SK-N-SH treated with all-trans-retinoic acid at 6 μM for 48 hours (cell line): ENCODE data around the gene CEP57L1.

Experiments used
- ATAC-seq: fragments of 200-7000 bp; cut with Tn5 transposase; 3 replicates; pipeline ENCODE4 v1.9.1; 2020; ENCODE audit warnings: mild to moderate bottlenecking, moderate library complexity
- ARNTL ChIP-seq: fragments of 450-650 bp; formaldehyde crosslinking; IDR thresholded peaks from 2 replicates; pipeline ENCODE4 v1.5.0; 2020; ENCODE audit warnings: low read depth, mild to moderate bottlenecking, moderate library complexity, borderline replicate concordance
- BACH2 ChIP-seq: fragments of 250-450 bp; sonication (Bioruptor Pico); IDR thresholded peaks from 2 replicates; pipeline ENCODE4 v1.9.0; 2021; ENCODE audit warnings: mild to moderate bottlenecking, borderline replicate concordance
- CREB5 ChIP-seq: fragments of 250-450 bp; sonication (Bioruptor Pico); IDR thresholded peaks from 2 replicates; pipeline ENCODE4 v1.5.1; 2020; ENCODE audit warnings: low read depth, mild to moderate bottlenecking, moderate library complexity
- CSDC2 ChIP-seq: fragments of 250-450 bp; sonication (Bioruptor Pico); IDR thresholded peaks from 2 replicates; pipeline ENCODE4 v1.5.0; 2020; ENCODE audit warnings: mild to moderate bottlenecking, moderate library complexity
- CSRNP3 ChIP-seq: fragments of 250-450 bp; sonication (Bioruptor Pico); IDR thresholded peaks from 2 replicates; pipeline ENCODE4 v1.5.1; 2021; ENCODE audit warnings: mild to moderate bottlenecking, moderate library complexity
- ESRRG ChIP-seq: fragments of 250-450 bp; sonication (Bioruptor Pico); IDR thresholded peaks from 2 replicates; pipeline ENCODE4 v1.6.1; 2021; ENCODE audit warnings: mild to moderate bottlenecking
- GLIS3 ChIP-seq: fragments of 250-450 bp; sonication (Bioruptor Pico); IDR thresholded peaks from 2 replicates; pipeline ENCODE4 v1.5.0; 2020; ENCODE audit warnings: mild to moderate bottlenecking, moderate library complexity
- ISL1 ChIP-seq: fragments of 250-450 bp; sonication (Bioruptor Pico); IDR thresholded peaks from 2 replicates; pipeline ENCODE4 v2.1.2; 2022; ENCODE audit warnings: mild to moderate bottlenecking, moderate library complexity
- OSR1 ChIP-seq: fragments of 250-450 bp; sonication (Bioruptor Pico); IDR thresholded peaks from 2 replicates; pipeline ENCODE4 v1.8.0; 2022; ENCODE audit warnings: moderate library complexity, mild to moderate bottlenecking, inconsistent platforms
- PATZ1 ChIP-seq: fragments of 250-450 bp; sonication (Bioruptor Pico); IDR thresholded peaks from 2 replicates; pipeline ENCODE4 v1.8.0; 2020; ENCODE audit warnings: mild to moderate bottlenecking, moderate library complexity, borderline replicate concordance
- POU6F1 ChIP-seq: fragments of 250-450 bp; sonication (Bioruptor Pico); IDR thresholded peaks from 2 replicates; pipeline ENCODE4 v1.8.0; 2021; ENCODE audit warnings: low read depth, mild to moderate bottlenecking, moderate library complexity, borderline replicate concordance
- PPARA ChIP-seq: fragments of 250-450 bp; sonication (Bioruptor Pico); IDR thresholded peaks from 2 replicates; pipeline ENCODE4 v1.5.0; 2020; ENCODE audit warnings: mild to moderate bottlenecking, borderline replicate concordance
- RARB ChIP-seq: fragments of 250-450 bp; sonication (Bioruptor Pico); IDR thresholded peaks from 2 replicates; pipeline ENCODE4 v1.8.0; 2021; ENCODE audit warnings: mild to moderate bottlenecking, moderate library complexity
- SNAI2 ChIP-seq: fragments of 250-450 bp; sonication (Bioruptor Pico); IDR thresholded peaks from 2 replicates; pipeline ENCODE4 v1.5.0; 2020; ENCODE audit warnings: mild to moderate bottlenecking, moderate library complexity
- TCF4 ChIP-seq: fragments of 250-450 bp; sonication (Bioruptor Pico); IDR thresholded peaks from 2 replicates; pipeline ENCODE4 v1.8.0; 2021; ENCODE audit warnings: mild to moderate bottlenecking, moderate library complexity, borderline replicate concordance
- TOX ChIP-seq: fragments of 250-450 bp; sonication (Bioruptor Pico); IDR thresholded peaks from 2 replicates; pipeline ENCODE4 v1.8.0; 2021; ENCODE audit warnings: mild to moderate bottlenecking, moderate library complexity, borderline replicate concordance
- TSHZ2 ChIP-seq: fragments of 250-450 bp; sonication (Bioruptor Pico); IDR thresholded peaks from 2 replicates; pipeline ENCODE4 v1.5.0; 2020; ENCODE audit warnings: mild to moderate bottlenecking, moderate library complexity
- ZC3H10 ChIP-seq: fragments of 250-450 bp; sonication (Bioruptor Pico); IDR thresholded peaks from 2 replicates; pipeline ENCODE4 v1.5.1; 2021; ENCODE audit warnings: mild to moderate bottlenecking, moderate library complexity
- ZFP3 ChIP-seq: fragments of 250-450 bp; sonication (Bioruptor Pico); IDR thresholded peaks from 2 replicates; pipeline ENCODE4 v1.5.0; 2020; ENCODE audit warnings: mild to moderate bottlenecking, moderate library complexity
- ZFP30 ChIP-seq: fragments of 450-650 bp; formaldehyde crosslinking; IDR thresholded peaks from 2 replicates; pipeline ENCODE4 v1.5.0; 2022; ENCODE audit warnings: mild to moderate bottlenecking, moderate library complexity
- ZNF565 ChIP-seq: fragments of 450-650 bp; formaldehyde crosslinking; conservative IDR thresholded peaks from 2 replicates; pipeline ENCODE4 v1.5.0; 2020; ENCODE audit warnings: low read depth, mild to moderate bottlenecking, moderate library complexity
- ZNF70 ChIP-seq: fragments of 450-650 bp; formaldehyde crosslinking; IDR thresholded peaks from 2 replicates; pipeline ENCODE4 v1.5.0; 2020; ENCODE audit warnings: mild to moderate bottlenecking, moderate library complexity
- ZNF8 ChIP-seq: fragments of 450-650 bp; formaldehyde crosslinking; IDR thresholded peaks from 2 replicates; pipeline ENCODE4 v1.5.0; 2020; ENCODE audit warnings: mild to moderate bottlenecking, moderate library complexity

Gene CEP57L1

GRCh38 chr6:109060571-109060970 is 34.7 kb upstream of the CEP57L1 start (continued):
- TF ChIP-seq TSHZ2 (CRISPR knock-in tag) (no peak), ZNF565 (CRISPR knock-in tag) (no peak)

- no peak for TF ChIP-seq SNAI2 (CRISPR knock-in tag)
- TF ChIP-seq TOX, result no peak
- TF ChIP-seq ARNTL (CRISPR knock-in tag), result no peak
- no peak for TF ChIP-seq ZFP30 (CRISPR knock-in tag)
- no peak for TF ChIP-seq ISL1
- TF ChIP-seq CSRNP3 (CRISPR knock-in tag), result no peak
- TF ChIP-seq ZNF565 (CRISPR knock-in tag), result no peak
- TF ChIP-seq ESRRG, result no peak
- TF ChIP-seq BACH2 (CRISPR knock-in tag), result no peak
- no peak for TF ChIP-seq CREB5
- TF ChIP-seq OSR1, result no peak
- TF ChIP-seq GLIS3, result no peak
- TF ChIP-seq ZC3H10 (CRISPR knock-in tag), result no peak
- no peak for TF ChIP-seq CSDC2 (CRISPR knock-in tag)
- no peak for TF ChIP-seq PPARA
- no peak for ATAC-seq
Measured at GRCh38 chr6:109062216-109062615, 33.1 kb upstream of the CEP57L1 start.

GRCh38 chr6:109062767-109063352 is 32.4 kb upstream of the CEP57L1 start:
- ATAC-seq, result no peak
- TF ChIP-seq GLIS3, result no peak
- TF ChIP-seq BACH2 (CRISPR knock-in tag), result no peak
- TF ChIP-seq RARB (CRISPR knock-in tag), result no peak
- no peak for TF ChIP-seq ZNF70 (CRISPR knock-in tag)
- no peak for TF ChIP-seq ZFP30 (CRISPR knock-in tag)
- TF ChIP-seq TOX, result no peak
- TF ChIP-seq PATZ1 (CRISPR knock-in tag), result no peak
- no peak for TF ChIP-seq ZFP3 (CRISPR knock-in tag)
- no peak for TF ChIP-seq SNAI2 (CRISPR knock-in tag)
- no peak for TF ChIP-seq TCF4 (CRISPR knock-in tag)
- TF ChIP-seq ISL1, result no peak
- TF ChIP-seq ZNF8 (CRISPR knock-in tag), result no peak
- no peak for TF ChIP-seq OSR1
- no peak for TF ChIP-seq CSDC2 (CRISPR knock-in tag)
- no peak for TF ChIP-seq ZC3H10 (CRISPR knock-in tag)
- TF ChIP-seq CSRNP3 (CRISPR knock-in tag), result no peak
- TF ChIP-seq PPARA, result no peak
- TF ChIP-seq ARNTL (CRISPR knock-in tag), result no peak
- no peak for TF ChIP-seq POU6F1 (CRISPR knock-in tag)
- TF ChIP-seq CREB5, result no peak
